Measurements from ENCODE around the gene KCNJ14.

GRCh38 chr19:48473161-48473966 lies 18.0 kb downstream of the KCNJ14 start:
- TF ChIP-seq POLR2A (IDR thresholded peaks at IDR 0.05) (no peak), CTCF (IDR thresholded peaks at IDR 0.05) (no peak)
